Midbrain (tissue), 1 donor: Measurements from ENCODE around the gene TFPI2.
"Not testable (repeated sequence)": the region's sequence is repeated elsewhere in the genome, so short reads cannot be mapped to it uniquely, and the experiment has no call there.

Source experiments
- DNase-seq: peaks from one replicate; lab custom pipeline; 2025; lab: John Stamatoyannopoulos, UW

TFPI2 gene

GRCh38 chr7:93890464-93891068 is at the start of gene TFPI2:
TFPI2 (minus strand) TSS chr7:93890753; CDS start chr7:93890678, 75 bp downstream.
- DNase-seq, result no peak

GRCh38 chr7:93938293-93938692 is 47.7 kb upstream of the TFPI2 start:
- DNase-seq, result no peak

GRCh38 chr7:93937818-93938217 is 47.3 kb upstream of the TFPI2 start:
- no peak for DNase-seq

GRCh38 chr7:93935102-93935501 is 44.5 kb upstream of the TFPI2 start:
- no peak for DNase-seq

- DNase-seq, result no peak
Observed at GRCh38 chr7:93933156-93933555, 42.6 kb upstream of the TFPI2 start.

GRCh38 chr7:93931655-93932054 is 41.1 kb upstream of the TFPI2 start:
- no peak for DNase-seq

- DNase-seq, result no peak
Observed at GRCh38 chr7:93927585-93927984, 37.0 kb upstream of the TFPI2 start.

GRCh38 chr7:93926800-93927199 is 36.2 kb upstream of the TFPI2 start:
- DNase-seq, result no peak

GRCh38 chr7:93923942-93924341 is 33.4 kb upstream of the TFPI2 start:
- DNase-seq, result no peak

- DNase-seq, result no peak
Observed at GRCh38 chr7:93923296-93923695, 32.7 kb upstream of the TFPI2 start.

- DNase-seq, result peak; percentile 55
Observed at GRCh38 chr7:93921607-93922566, 31.3 kb upstream of the TFPI2 start, which contains the start of gene GNG11. GNG11 (plus strand) TSS chr7:93921735; CDS start chr7:93922138, 403 bp downstream.

GRCh38 chr7:93921186-93921585 is 30.6 kb upstream of the TFPI2 start:
- DNase-seq, result no peak

GRCh38 chr7:93920496-93921182 is 30.1 kb upstream of the TFPI2 start:
- no peak for DNase-seq

GRCh38 chr7:93916315-93916714 is 25.8 kb upstream of the TFPI2 start:
- DNase-seq, result not testable (repeated sequence)

- not testable (repeated sequence) for DNase-seq
Observed at GRCh38 chr7:93915888-93916287, 25.3 kb upstream of the TFPI2 start.

GRCh38 chr7:93915206-93915842 is 24.8 kb upstream of the TFPI2 start:
- not testable (repeated sequence) for DNase-seq

- DNase-seq, result no peak
Observed at GRCh38 chr7:93914581-93915066, 24.1 kb upstream of the TFPI2 start.

GRCh38 chr7:93913197-93913596 is 22.6 kb upstream of the TFPI2 start:
- DNase-seq, result no peak

- DNase-seq, result not testable (repeated sequence)
Observed at GRCh38 chr7:93911661-93912060, 21.1 kb upstream of the TFPI2 start.

GRCh38 chr7:93911242-93911641 is 20.7 kb upstream of the TFPI2 start:
- not testable (repeated sequence) for DNase-seq

- no peak for DNase-seq
Observed at GRCh38 chr7:93910076-93910994, 19.8 kb upstream of the TFPI2 start.
